Subcutaneous abdominal adipose tissue (tissue), 5 donors: ENCODE results near the gene SULT6B1.
A peak's percentile ranks its signal among the peaks of the same experiment; 100 is the strongest.

Source experiments
- H3K27ac ChIP-seq: one replicate; pipeline ENCODE4 v1.7.0; 2013; ENCODE audit warnings: low read depth, mild to moderate bottlenecking, inconsistent platforms, low read length, moderate library complexity
- H3K27me3 ChIP-seq, 5 donors: one replicate each; pipeline ENCODE4 v1.7.0; 2013; ENCODE audit warnings: low read length in 5 of 5, inconsistent platforms in 1 of 5; ENCODE audit not compliant: control insufficient read depth in 5 of 5, insufficient read depth in 4 of 5
- H3K36me3 ChIP-seq, 5 donors: one replicate each; pipeline ENCODE4 v1.7.0; 2013; ENCODE audit warnings: low read length in 5 of 5; ENCODE audit not compliant: control insufficient read depth in 5 of 5, insufficient read depth in 5 of 5
- H3K4me1 ChIP-seq, 5 donors: one replicate each; pipeline ENCODE4 v1.7.0; 2013; ENCODE audit warnings: low read length in 5 of 5, mild to moderate bottlenecking in 3 of 5, moderate library complexity in 1 of 5; ENCODE audit not compliant: control insufficient read depth in 5 of 5, insufficient read depth in 5 of 5
- H3K4me3 ChIP-seq, 5 donors: one replicate each; pipeline ENCODE4 v1.7.0; 2013; ENCODE audit warnings: low read length in 5 of 5, low read depth in 1 of 5
- H3K9ac ChIP-seq, 5 donors: one replicate each; pipeline ENCODE4 v1.7.0; 2013; ENCODE audit warnings: low read length in 5 of 5, mild to moderate bottlenecking in 4 of 5, moderate library complexity in 3 of 5
- H3K9me3 ChIP-seq, 5 donors: one replicate each; pipeline ENCODE4 v1.7.0; 2013; ENCODE audit warnings: low read length in 5 of 5; ENCODE audit not compliant: control insufficient read depth in 5 of 5
- donor health status: healthy.
- donor health status: healthy.
- donor health status: healthy.
- donor health status: healthy.
- donor health status: healthy.

The SULT6B1 gene

DNA sequence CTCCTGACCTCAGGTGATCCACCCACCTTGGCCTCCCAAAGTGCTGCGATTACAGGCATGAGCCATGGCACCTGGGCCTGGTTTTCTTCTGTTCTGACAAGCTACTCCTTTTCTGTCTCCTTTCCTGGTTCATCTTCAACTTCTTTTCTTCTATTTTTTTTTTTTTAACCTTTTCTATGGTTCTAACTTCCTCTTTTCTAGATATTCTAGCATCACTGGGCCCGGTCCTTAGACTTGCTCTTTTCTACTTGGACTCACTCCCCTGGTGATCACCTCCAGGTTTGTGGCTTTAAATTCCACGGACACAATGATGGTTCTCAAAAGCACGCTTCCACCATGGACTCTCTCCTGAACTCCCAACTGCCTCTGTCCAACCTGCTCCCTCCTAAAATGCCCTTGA lies 33.7 kb downstream of the SULT6B1 start:
- Histone ChIP-seq H3K27me3 (no peaks in the 10 kb centered on the region), H3K27ac (no peak overlapping the region), H3K4me3 (no peak overlapping the region), H3K9me3 (no peaks in the 10 kb centered on the region), H3K36me3 (peaks cover 0 to 2% (median 0%) of the 10 kb centered on the region in 5 donors), H3K4me1 (peaks cover 1 to 31% (median 26%) of the 10 kb centered on the region in 5 donors), H3K9ac (peak overlapping the region in 2 of 5 donors; percentile 2 to 43)

DNA sequence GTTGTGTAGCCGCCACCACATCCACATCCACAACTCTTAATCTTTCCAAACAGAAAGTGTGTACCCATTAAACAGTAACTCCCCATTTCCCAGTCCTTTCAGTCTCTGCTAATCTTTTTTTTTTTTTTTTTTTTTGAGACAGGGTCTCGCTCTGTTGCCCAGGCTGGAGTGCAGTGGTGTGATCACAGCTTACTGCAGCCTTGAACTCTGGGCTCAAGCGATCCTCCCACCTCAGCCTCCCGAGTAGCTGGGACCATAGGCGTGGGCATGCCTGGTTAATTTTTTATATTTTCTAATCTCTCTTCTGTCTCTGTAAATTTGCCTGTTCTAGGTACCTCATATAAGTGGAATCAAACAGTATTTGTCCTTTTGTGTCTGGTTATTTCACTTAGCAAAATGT lies 35.2 kb downstream of the SULT6B1 start:
- Histone ChIP-seq H3K9ac (no peak overlapping the region), H3K27ac (no peak overlapping the region), H3K27me3 (no peaks in the 10 kb centered on the region), H3K36me3 (peaks cover 5 to 9% (median 6%) of the 10 kb centered on the region in 5 donors), H3K9me3 (no peaks in the 10 kb centered on the region), H3K4me3 (no peak overlapping the region), H3K4me1 (peaks cover 1 to 28% (median 24%) of the 10 kb centered on the region in 5 donors)

DNA sequence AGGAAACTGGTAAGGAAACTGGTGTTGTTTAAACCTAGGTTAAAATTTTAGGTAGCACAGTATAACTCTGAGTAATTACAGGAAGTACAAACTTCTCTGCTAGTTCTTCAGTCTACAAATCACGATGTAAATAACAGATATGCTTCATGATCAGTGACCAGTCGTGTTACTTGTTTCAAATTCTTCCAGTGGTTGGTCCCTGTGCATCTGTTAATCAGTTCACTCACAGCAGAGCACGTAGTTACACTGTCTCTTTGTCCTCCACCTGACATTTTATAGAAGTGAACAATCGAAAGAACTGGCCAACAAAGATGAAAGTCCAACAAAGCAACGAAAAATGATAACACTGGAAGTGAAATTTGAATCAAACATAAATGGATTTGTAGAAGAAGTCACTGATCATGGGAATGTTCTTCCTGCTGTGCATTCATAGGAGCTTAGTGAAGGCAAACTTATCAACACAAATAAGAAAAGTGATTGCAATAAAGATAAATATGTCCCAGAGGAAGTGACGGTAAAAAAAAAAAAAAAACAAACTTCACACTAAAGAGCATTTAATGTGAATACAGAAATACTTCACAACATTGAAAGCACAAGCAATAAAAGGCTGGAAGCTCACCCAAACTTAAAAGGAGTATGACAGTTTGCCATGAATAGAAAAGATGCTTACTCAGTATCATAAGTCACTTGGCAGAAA lies 38.7 kb downstream of the SULT6B1 start:
- Histone ChIP-seq H3K4me3 (no peak overlapping the region), H3K27me3 (no peaks in the 10 kb centered on the region), H3K9me3 (no peaks in the 10 kb centered on the region), H3K4me1 (peaks cover 0 to 7% (median under 1%) of the 10 kb centered on the region in 5 donors), H3K36me3 (peaks cover 20 to 32% (median 27%) of the 10 kb centered on the region in 5 donors), H3K9ac (no peak overlapping the region), H3K27ac (no peak overlapping the region)

DNA sequence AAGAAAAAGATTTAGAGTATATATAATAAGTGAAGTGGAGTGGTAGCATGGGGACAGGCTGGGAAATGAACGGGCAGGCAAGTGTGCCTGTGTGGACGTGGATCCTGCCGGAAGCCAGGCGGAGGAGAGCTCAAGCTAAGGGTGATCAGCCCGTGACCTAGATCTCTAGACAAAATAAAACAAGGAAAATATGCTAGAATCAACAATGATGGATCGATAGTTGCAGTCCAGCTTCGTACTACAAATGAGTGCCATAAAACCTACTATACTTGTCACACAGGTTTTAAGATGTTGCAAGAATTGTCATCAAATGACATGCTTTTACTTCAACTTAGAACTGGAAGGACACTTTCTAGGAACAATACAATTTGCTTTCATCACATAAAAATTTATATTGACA lies 40.1 kb downstream of the SULT6B1 start:
- H3K27ac ChIP-seq, result no peak overlapping the region
- no peak overlapping the region for H3K4me3 ChIP-seq

DNA sequence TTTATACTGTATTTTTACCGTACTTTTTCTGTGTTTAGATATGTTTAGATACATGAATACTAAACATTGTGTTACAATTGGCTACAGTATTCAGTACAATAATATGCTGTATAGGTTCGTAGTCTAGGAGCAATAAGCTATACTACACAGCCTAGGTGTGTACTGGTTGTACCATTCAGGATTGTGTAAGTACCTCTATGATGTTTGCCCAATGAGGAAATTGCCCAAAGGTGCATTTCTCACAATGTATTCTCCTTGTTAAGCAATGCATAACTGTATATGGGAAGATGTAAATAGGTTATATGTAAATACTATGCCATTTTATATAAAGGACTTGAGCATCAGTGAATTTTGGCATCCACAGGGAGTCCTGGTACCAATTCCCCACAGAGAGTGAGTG lies 42.4 kb downstream of the SULT6B1 start:
- H3K4me1 ChIP-seq, result peaks cover 0 to 7% (median 0%) of the 10 kb centered on the region in 5 donors
- H3K27ac ChIP-seq, result no peak overlapping the region
- H3K36me3 ChIP-seq, result peaks cover 32 to 62% (median 46%) of the 10 kb centered on the region in 5 donors
- H3K4me3 ChIP-seq, result no peak overlapping the region
- H3K9me3 ChIP-seq, result no peaks in the 10 kb centered on the region
- H3K27me3 ChIP-seq, result no peaks in the 10 kb centered on the region
- no peak overlapping the region for H3K9ac ChIP-seq

More for the DNA sequence above, 40.1 kb downstream of the SULT6B1 start:
- Histone ChIP-seq H3K36me3 (peaks cover 27 to 47% (median 40%) of the 10 kb centered on the region in 5 donors), H3K27me3 (no peaks in the 10 kb centered on the region), H3K4me1 (peaks cover 0 to 7% (median 0%) of the 10 kb centered on the region in 5 donors), H3K9me3 (no peaks in the 10 kb centered on the region), H3K9ac (no peak overlapping the region)

DNA sequence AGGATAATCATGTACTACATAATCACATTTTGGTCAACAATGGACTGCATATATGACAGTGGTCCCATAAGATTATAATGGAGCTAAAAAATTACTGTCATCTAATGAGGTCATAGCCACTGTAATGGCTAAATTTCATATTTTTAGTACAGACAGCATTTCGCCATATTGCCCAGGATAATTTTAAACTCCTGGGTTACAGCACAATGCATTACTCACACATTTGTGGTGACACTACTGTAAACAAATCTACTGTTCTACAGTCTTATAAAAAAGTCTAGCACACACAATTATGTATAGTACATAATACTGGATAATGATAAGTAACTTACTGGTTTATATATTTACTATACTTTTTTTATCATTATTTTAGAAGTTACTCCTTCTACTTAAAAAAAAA lies 44.5 kb downstream of the SULT6B1 start:
- no peaks in the 10 kb centered on the region for H3K27me3 ChIP-seq
- H3K4me1 ChIP-seq, result peaks cover 0 to 2% (median 0%) of the 10 kb centered on the region in 5 donors

DNA sequence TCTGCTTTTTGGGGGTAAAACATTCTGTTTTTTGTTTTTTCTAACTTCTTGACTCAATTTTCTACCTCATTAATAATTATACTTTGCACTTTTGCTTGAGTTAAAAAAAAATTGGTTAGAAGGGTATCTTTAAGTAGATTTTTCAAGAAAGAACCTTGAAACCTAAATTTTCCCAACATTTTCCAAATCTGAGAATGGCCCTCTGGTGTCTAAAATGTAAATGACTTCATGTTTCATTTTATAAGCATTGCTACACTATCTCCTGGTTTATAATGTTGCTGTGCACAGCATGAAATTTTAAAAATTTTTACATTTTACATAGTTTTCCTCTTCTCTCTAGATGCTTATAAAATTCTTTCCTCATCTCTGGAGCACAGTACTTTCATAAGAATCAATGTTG lies 45.9 kb downstream of the SULT6B1 start:
- H3K36me3 ChIP-seq, result peaks cover 39 to 72% (median 51%) of the 10 kb centered on the region in 5 donors
- peaks cover 0 to 2% (median 0%) of the 10 kb centered on the region in 5 donors for H3K4me1 ChIP-seq
- H3K9me3 ChIP-seq, result no peaks in the 10 kb centered on the region
- no peak overlapping the region for H3K9ac ChIP-seq
- H3K27me3 ChIP-seq, result no peaks in the 10 kb centered on the region
- no peak overlapping the region for H3K4me3 ChIP-seq
- H3K27ac ChIP-seq, result no peak overlapping the region

More for the DNA sequence above, 44.5 kb downstream of the SULT6B1 start:
- H3K4me3 ChIP-seq, result no peak overlapping the region
- H3K9ac ChIP-seq, result no peak overlapping the region
- no peak overlapping the region for H3K27ac ChIP-seq
- H3K9me3 ChIP-seq, result no peaks in the 10 kb centered on the region
- peaks cover 41 to 70% (median 53%) of the 10 kb centered on the region in 5 donors for H3K36me3 ChIP-seq

DNA sequence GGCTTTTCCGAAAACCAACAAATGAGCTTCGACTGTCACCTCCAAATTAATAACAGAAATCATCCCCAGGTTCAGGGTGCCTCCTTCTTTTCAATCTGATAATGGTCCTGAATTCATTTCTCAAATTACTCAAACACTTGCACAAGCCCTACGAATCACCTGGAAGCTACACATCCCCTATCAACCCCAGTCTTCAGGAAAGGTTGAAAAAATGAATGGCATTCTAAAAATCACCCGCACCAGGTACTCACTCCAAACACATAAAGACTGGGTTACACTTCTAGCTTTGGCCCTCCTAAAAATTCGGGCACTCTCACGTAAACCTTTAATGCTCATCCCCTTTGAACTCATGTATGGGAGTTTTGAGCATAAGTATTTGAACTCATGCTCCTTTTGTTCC lies 55.6 kb downstream of the SULT6B1 start:
- Histone ChIP-seq H3K9ac (no peak overlapping the region), H3K27ac (no peak overlapping the region), H3K4me3 (no peak overlapping the region), H3K9me3 (no peaks in the 10 kb centered on the region), H3K4me1 (no peaks in the 10 kb centered on the region), H3K36me3 (peaks cover 56 to 92% (median 75%) of the 10 kb centered on the region in 5 donors), H3K27me3 (no peaks in the 10 kb centered on the region)

DNA sequence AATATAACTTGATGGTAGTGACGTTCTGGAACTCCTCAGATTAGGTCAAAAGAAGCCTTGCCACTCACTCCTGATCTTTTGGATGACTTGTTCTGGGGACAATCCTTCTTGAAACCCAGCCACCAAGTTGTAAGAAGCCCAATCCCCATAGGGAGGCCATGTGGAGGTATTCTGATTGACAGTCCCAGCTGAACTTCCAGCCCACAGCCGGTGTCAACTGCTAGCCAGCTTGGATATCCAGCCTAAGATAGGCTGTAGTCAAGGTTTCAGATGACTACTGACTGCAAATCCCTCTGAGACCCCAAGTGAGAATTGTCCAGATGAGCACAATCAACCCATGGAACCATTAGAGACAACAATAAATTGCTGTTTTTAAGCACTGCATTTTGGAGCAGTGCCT lies 63.1 kb downstream of the SULT6B1 start:
- Histone ChIP-seq H3K9ac (no peak overlapping the region), H3K27me3 (no peaks in the 10 kb centered on the region), H3K36me3 (peaks cover 26 to 64% (median 43%) of the 10 kb centered on the region in 5 donors), H3K4me3 (no peak overlapping the region), H3K4me1 (no peaks in the 10 kb centered on the region), H3K9me3 (no peaks in the 10 kb centered on the region), H3K27ac (no peak overlapping the region)

DNA sequence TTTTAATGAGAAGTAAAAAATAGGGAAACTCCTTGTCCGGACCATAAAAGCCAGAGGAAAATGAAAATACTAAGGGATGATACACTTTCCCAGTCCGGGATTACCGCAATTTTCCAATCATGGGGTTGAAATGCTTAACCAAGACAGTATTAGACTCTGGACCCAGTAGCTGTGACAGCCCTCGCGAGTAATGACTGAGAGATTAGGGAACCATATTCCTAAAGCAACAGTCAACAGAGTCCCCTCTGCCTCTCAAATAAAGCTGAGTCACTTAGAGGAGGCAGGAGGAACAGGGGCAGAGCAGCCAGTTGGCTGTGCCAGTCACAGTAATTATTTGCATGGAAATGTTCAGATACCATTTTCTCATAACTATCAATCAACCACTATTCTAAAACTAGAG lies 69.3 kb downstream of the SULT6B1 start:
- peaks cover 0 to 17% (median 6%) of the 10 kb centered on the region in 5 donors for H3K4me1 ChIP-seq
- H3K9ac ChIP-seq, result no peak overlapping the region
- H3K36me3 ChIP-seq, result peaks cover 18 to 57% (median 37%) of the 10 kb centered on the region in 5 donors
- H3K4me3 ChIP-seq, result no peak overlapping the region
- H3K9me3 ChIP-seq, result no peaks in the 10 kb centered on the region
- H3K27ac ChIP-seq, result peak overlapping the region; percentile 17
- no peaks in the 10 kb centered on the region for H3K27me3 ChIP-seq
